T-helper 1 cell treated with Interleukin-12 subunit alpha and Interleukin-12 subunit beta and Interleukin-4 antibody, amounts not matched to agents 30 ng/mL and 1 ng/mL, for 36 hours (primary cell): ENCODE measurements around the gene VLDLR. TPM values are rescaled to one million over a fixed set of nuclear protein-coding genes. Genes with fewer than 3 reads are reported as not detected.

Experiments
- intact Hi-C: fragments of 100-400 bp; cut with micrococcal nuclease; formaldehyde crosslinking; loops from one replicate; pipeline ENCODE4 v1.15.1; 2024
- total RNA-seq: library from RNA; stranded (reverse); gene quantifications from 2 replicates; pipeline ENCODE4 v1.2.3, GENCODE V29; 2022

The VLDLR gene
- total RNA-seq, 1 donor from 2014 or later: 4.2 TPM

- intact Hi-C loops: loop anchor here (1.0 to 10.0 kb wide), 4 partner anchors 106 to 904 kb away; partner anchors contain the start of genes RFX3 and SMARCA2
Observed at GRCh38 chr9:2620919-2621721, 467 bp upstream of the VLDLR start.

GRCh38 chr9:2622461-2623287 is 1.1 kb downstream of the VLDLR start:
- intact Hi-C loops: loop anchor here (1.0 to 10.0 kb wide), 7 partner anchors 33 to 902 kb away; partner anchors contain the start of genes PUM3 and RFX3

- intact Hi-C loops: loop anchor here (2.0 to 10.0 kb wide), 4 partner anchors 104 to 901 kb away; partner anchors contain the start of gene RFX3
Observed at GRCh38 chr9:2623288-2624050, 1.9 kb downstream of the VLDLR start.

- intact Hi-C loops: loop anchor here (5.0 to 10.0 kb wide), 3 partner anchors 103 to 901 kb away; partner anchors contain the start of gene RFX3
Observed at GRCh38 chr9:2624051-2624682, 2.6 kb downstream of the VLDLR start.

GRCh38 chr9:2625427-2625826 is 3.8 kb downstream of the VLDLR start:
- intact Hi-C loops: loop anchor here (10.0 kb wide), 2 partner anchors 179 to 899 kb away; partner anchors contain the start of gene RFX3

GRCh38 chr9:2628919-2629318 is 7.3 kb downstream of the VLDLR start:
- intact Hi-C loops: loop anchor here (10.0 kb wide), 2 partner anchors 176 to 896 kb away; partner anchors contain the start of gene RFX3

- intact Hi-C loops: no loop called here
Observed at GRCh38 chr9:2630158-2630557, 8.6 kb downstream of the VLDLR start.

- intact Hi-C loops: no loop called here
Observed at GRCh38 chr9:2631263-2631662, 9.7 kb downstream of the VLDLR start.

- intact Hi-C loops: no loop called here
Observed at GRCh38 chr9:2634153-2634552, 12.6 kb downstream of the VLDLR start.

- intact Hi-C loops: no loop called here
Observed at GRCh38 chr9:2634818-2635217, 13.2 kb downstream of the VLDLR start.

GRCh38 chr9:2635922-2636321 is 14.3 kb downstream of the VLDLR start:
- intact Hi-C loops: no loop called here

GRCh38 chr9:2637390-2637789 is 15.8 kb downstream of the VLDLR start:
- intact Hi-C loops: no loop called here

- intact Hi-C loops: loop anchor here (2.0 kb wide), 1 partner anchor 16 kb away; no protein-coding TSS in a partner anchor
Observed at GRCh38 chr9:2638871-2639673, 17.5 kb downstream of the VLDLR start.

- intact Hi-C loops: loop anchor here (2.0 kb wide), 1 partner anchor 15 kb away; no protein-coding TSS in a partner anchor
Observed at GRCh38 chr9:2639786-2640185, 18.2 kb downstream of the VLDLR start.

- intact Hi-C loops: no loop called here
Observed at GRCh38 chr9:2640570-2640969, 19.0 kb downstream of the VLDLR start.

- intact Hi-C loops: no loop called here
Observed at GRCh38 chr9:2641033-2641432, 19.4 kb downstream of the VLDLR start.

GRCh38 chr9:2642068-2642467 is 20.5 kb downstream of the VLDLR start:
- intact Hi-C loops: no loop called here

GRCh38 chr9:2645569-2645968 is 24.0 kb downstream of the VLDLR start:
- intact Hi-C loops: no loop called here

GRCh38 chr9:2655411-2655901 is 33.9 kb downstream of the VLDLR start:
- intact Hi-C loops: loop anchor here (1.0 to 10.0 kb wide), 5 partner anchors 17 to 631 kb away; partner anchors contain the start of gene PUM3
